ENCODE measurements around the gene MAFF.

- TF ChIP-seq EP300 (conservative IDR thresholded peaks at IDR 0.05; ENCODE audit: poor library complexity, severe bottlenecking): no peak
- TF ChIP-seq REST (IDR thresholded peaks at IDR 0.05; ENCODE audit: borderline replicate concordance): no peak
- TF ChIP-seq CTCF (IDR thresholded peaks at IDR 0.05; ENCODE audit: poor library complexity, severe bottlenecking): no peak
- no peak for TF ChIP-seq TAF1 (IDR thresholded peaks at IDR 0.05; ENCODE audit: low read depth)
- TF ChIP-seq POLR2AphosphoS5 (IDR thresholded peaks at IDR 0.05): no peak
- no peak for TF ChIP-seq RAD21 (conservative IDR thresholded peaks at IDR 0.05)
These were observed 28.2 kb upstream of the MAFF start for GRCh38 chr22:38173641-38173906.

Measured in neural cell (in vitro differentiated cells).